NCI-H2107 treated with DMSO at 0.1 percent for 48 hours (cell line): ENCODE results near the gene SDK2.
A peak's percentile ranks its signal among the peaks of the same experiment; 100 is the strongest.

ENCODE experiments used
- DNase-seq: peaks from one replicate; lab custom pipeline; 2025; ENCODE audit not compliant: unreplicated experiment; lab: John Stamatoyannopoulos, UW

Gene SDK2

GRCh38 chr17:73351764-73352163 is 292.5 kb downstream of the SDK2 start:
- no peak for DNase-seq

- no peak for DNase-seq
These were observed 293.4 kb downstream of the SDK2 start for GRCh38 chr17:73350864-73351263.

GRCh38 chr17:73349647-73350046 is 294.6 kb downstream of the SDK2 start:
- no peak for DNase-seq

GRCh38 chr17:73349138-73349537 is 295.1 kb downstream of the SDK2 start:
- DNase-seq: no peak

GRCh38 chr17:73348829-73349095 is 295.5 kb downstream of the SDK2 start:
- no peak for DNase-seq

GRCh38 chr17:73348018-73348828 is 296.0 kb downstream of the SDK2 start:
- DNase-seq: no peak

- DNase-seq: no peak
These were observed 296.9 kb downstream of the SDK2 start for GRCh38 chr17:73347351-73347750.

GRCh38 chr17:73346501-73347162 is 297.6 kb downstream of the SDK2 start:
- no peak for DNase-seq

GRCh38 chr17:73343739-73344454 is 300.3 kb downstream of the SDK2 start:
- DNase-seq: no peak

- peak; percentile 33 for DNase-seq
These were observed 301.0 kb downstream of the SDK2 start for GRCh38 chr17:73343168-73343634.

- DNase-seq: no peak
These were observed 301.6 kb downstream of the SDK2 start for GRCh38 chr17:73342541-73343167.

- DNase-seq: peak; percentile 87
These were observed 302.2 kb downstream of the SDK2 start for GRCh38 chr17:73342050-73342522.

GRCh38 chr17:73341350-73342049 is 302.7 kb downstream of the SDK2 start:
- peak; percentile 73 for DNase-seq

GRCh38 chr17:73340093-73340596 is 304.1 kb downstream of the SDK2 start:
- DNase-seq: no peak

GRCh38 chr17:73338566-73339197 is 305.6 kb downstream of the SDK2 start:
- DNase-seq: no peak

GRCh38 chr17:73338050-73338521 is 306.2 kb downstream of the SDK2 start:
- DNase-seq: no peak

- no peak for DNase-seq
These were observed 306.9 kb downstream of the SDK2 start for GRCh38 chr17:73337330-73337710.

- DNase-seq: no peak
These were observed 307.6 kb downstream of the SDK2 start for GRCh38 chr17:73336408-73337329.
